Fibroblast of lung (primary cell): ENCODE data around the gene DDN. TPM values are rescaled to one million over a fixed set of nuclear protein-coding genes. Genes with fewer than 3 reads are reported as not detected.
A peak's percentile ranks its signal among the peaks of the same experiment; 100 is the strongest.

ENCODE experiments used
- DNase-seq, 2 donors: peaks; one replicate each; pipeline versions ENCODE4 v3.0.0 to v3.0.0-alpha.2; 2010; ENCODE audit warnings: low read depth in 2 of 2
- H2AFZ ChIP-seq: 2 replicates; pipeline ENCODE4 v1.5.1; 2012; ENCODE audit warnings: low read length, control low read depth, inconsistent platforms
- H3K27ac ChIP-seq: 2 replicates; pipeline ENCODE4 v1.5.1; 2011; ENCODE audit warnings: low read length, control low read depth; ENCODE audit not compliant: insufficient read depth
- H3K27me3 ChIP-seq: 2 replicates; pipeline ENCODE4 v1.5.1; 2011; ENCODE audit warnings: mild to moderate bottlenecking, low read length; ENCODE audit not compliant: control insufficient read depth, insufficient read depth
- H3K36me3 ChIP-seq: 2 replicates; pipeline ENCODE4 v1.5.1; 2011; ENCODE audit warnings: low read length; ENCODE audit not compliant: control insufficient read depth, insufficient read depth
- H3K4me1 ChIP-seq: 2 replicates; pipeline ENCODE4 v1.5.1; 2011; ENCODE audit warnings: low read length; ENCODE audit not compliant: control insufficient read depth, insufficient read depth; ENCODE audit errors: extremely low read depth
- H3K4me2 ChIP-seq: 2 replicates; pipeline ENCODE4 v1.5.1; 2011; ENCODE audit warnings: low read length, control low read depth; ENCODE audit not compliant: insufficient read depth; ENCODE audit errors: extremely low read depth
- H3K4me3 ChIP-seq, 4 experiments: fragments of 200-600 bp in 1 of 4; sonication (generic) in 1 of 4; replicated peaks in 1 of 4; 2 replicates each; pipeline ENCODE4 v1.5.1; 2011 to 2016; ENCODE audit warnings: low read length in 4 of 4, low read depth in 3 of 4, mild to moderate bottlenecking in 3 of 4, control low read depth in 2 of 4, inconsistent platforms in 1 of 4, mixed read lengths in 1 of 4; ENCODE audit not compliant: insufficient read depth in 1 of 4; ENCODE audit errors: control extremely low read depth in 1 of 4
- H3K79me2 ChIP-seq: 2 replicates; pipeline ENCODE4 v1.5.1; 2012; ENCODE audit warnings: mild to moderate bottlenecking, low read length, inconsistent platforms; ENCODE audit not compliant: control insufficient read depth, insufficient read depth
- H3K9ac ChIP-seq: 2 replicates; pipeline ENCODE4 v1.5.1; 2011; ENCODE audit warnings: mild to moderate bottlenecking, low read length, control low read depth; ENCODE audit not compliant: insufficient read depth
- H3K9me3 ChIP-seq: 2 replicates; pipeline ENCODE4 v1.5.1; 2012; ENCODE audit warnings: low read depth, low read length; ENCODE audit not compliant: control insufficient read depth, insufficient read depth
- H4K20me1 ChIP-seq: 2 replicates; pipeline ENCODE4 v1.5.1; 2011; ENCODE audit warnings: low read length; ENCODE audit not compliant: control insufficient read depth, insufficient read depth; ENCODE audit errors: extremely low read depth
- CTCF ChIP-seq, 2 donors: IDR thresholded peaks in 1 of 2; conservative IDR thresholded peaks in 1 of 2; 1 replicate in 1 of 2; 2 replicates in 1 of 2; pipeline ENCODE4 v1.5.1; 2011 to 2012; ENCODE audit warnings: low read length in 2 of 2, control low read depth in 1 of 2, inconsistent platforms in 1 of 2, low read depth in 1 of 2, mild to moderate bottlenecking in 1 of 2
- EZH2 ChIP-seq: IDR thresholded peaks from 2 replicates; pipeline ENCODE4 v1.5.1; 2012; ENCODE audit warnings: low read length, control low read depth, mild to moderate bottlenecking; ENCODE audit errors: missing control alignments
- polyA plus RNA-seq, 2 donors: library from polyadenylated mRNA; depleted of rRNA in 1 of 2; stranded (reverse) in 1 of 2; unstranded in 1 of 2; fragments of >200 nt; gene quantifications; 2 replicates each; pipeline ENCODE4 v1.2.1, GENCODE V29; 2011 to 2012; ENCODE audit warnings: missing spikeins in 1 of 2
- total RNA-seq: library from RNA; depleted of rRNA; stranded (reverse); fragments of >200 nt; gene quantifications from 2 replicates; pipeline ENCODE4 v1.2.1, GENCODE V29; 2014

The DDN gene
- total and polyA plus RNA-seq, 2 donors (not counting 1 experiment from before 2014, with no cell fraction given): under 0.01 to 0.09 TPM

- H3K79me2 ChIP-seq: no peaks in the 10 kb centered on the region
- H3K27ac ChIP-seq: no peak overlapping the region
- DNase-seq: peak in 1 of 2 donors; percentile 30
- no peak overlapping the region for H3K4me3 ChIP-seq
- no peak overlapping the region for H3K9ac ChIP-seq
- H4K20me1 ChIP-seq: no peaks in the 10 kb centered on the region
- no peak overlapping the region for H2AFZ ChIP-seq
- peaks cover 68% of the 10 kb centered on the region for H3K27me3 ChIP-seq
- H3K4me2 ChIP-seq: no peak overlapping the region
- H3K36me3 ChIP-seq: no peaks in the 10 kb centered on the region
- peaks cover 2% of the 10 kb centered on the region for H3K4me1 ChIP-seq
- no peaks in the 10 kb centered on the region for H3K9me3 ChIP-seq
- TF ChIP-seq CTCF (conservative IDR thresholded peaks at IDR 0.05 in 1 of 2, IDR thresholded peaks at IDR 0.05 in 1 of 2; ENCODE audit: low read depth in 1 of 2, low read length in 2 of 2): no peak
- TF ChIP-seq EZH2: peak; percentile 25
These were observed 26.2 kb downstream of the DDN start for GRCh38 chr12:48972952-48973483.

- Histone ChIP-seq H3K9me3 (no peaks in the 10 kb centered on the region), H3K27me3 (peaks cover 66% of the 10 kb centered on the region), H3K36me3 (no peaks in the 10 kb centered on the region), H3K9ac (no peak overlapping the region), H2AFZ (no peak overlapping the region), H3K4me3 (no peak overlapping the region), H3K4me2 (no peak overlapping the region), H3K27ac (no peak overlapping the region), H4K20me1 (no peaks in the 10 kb centered on the region), H3K4me1 (peaks cover 1% of the 10 kb centered on the region), H3K79me2 (no peaks in the 10 kb centered on the region)
- TF ChIP-seq EZH2 (peak; percentile 6), CTCF (conservative IDR thresholded peaks at IDR 0.05 in 1 of 2, IDR thresholded peaks at IDR 0.05 in 1 of 2; ENCODE audit: low read depth in 1 of 2, low read length in 2 of 2) (peak in 1 of 2 donors; percentile 23)
- peak; percentile 40 to 56 for DNase-seq
These were observed 26.8 kb downstream of the DDN start for GRCh38 chr12:48972213-48972951.

GRCh38 chr12:48970702-48971334 lies 28.4 kb downstream of the DDN start:
- H3K27ac ChIP-seq: no peak overlapping the region
- no peak for DNase-seq
- TF ChIP-seq EZH2: peak; percentile 74
- TF ChIP-seq CTCF (conservative IDR thresholded peaks at IDR 0.05 in 1 of 2, IDR thresholded peaks at IDR 0.05 in 1 of 2; ENCODE audit: low read depth in 1 of 2, low read length in 2 of 2): no peak
- H3K4me2 ChIP-seq: no peak overlapping the region
- H3K4me3 ChIP-seq: peak overlapping the region in 1 of 4 experiments; percentile 28
- no peaks in the 10 kb centered on the region for H3K36me3 ChIP-seq
- no peaks in the 10 kb centered on the region for H4K20me1 ChIP-seq
- H3K4me1 ChIP-seq: no peaks in the 10 kb centered on the region
- H2AFZ ChIP-seq: no peak overlapping the region
- no peak overlapping the region for H3K9ac ChIP-seq
- no peaks in the 10 kb centered on the region for H3K9me3 ChIP-seq
- H3K79me2 ChIP-seq: no peaks in the 10 kb centered on the region
- H3K27me3 ChIP-seq: peaks cover 67% of the 10 kb centered on the region
